ENCODE results near the gene DAPL1.

Gene DAPL1

GRCh38 chr2:158795195-158795924 lies at the start of gene DAPL1:
TSS of gene DAPL1 (plus strand) at chr2:158795317. CDS start at chr2:158795373, 56 bp downstream.
- no peak for DNase-seq (ENCODE audit: low spot score)

GRCh38 chr2:158745866-158746382 lies 49.2 kb upstream of the DAPL1 start:
- DNase-seq (ENCODE audit: low spot score) = no peak

GRCh38 chr2:158746488-158746887 lies 48.6 kb upstream of the DAPL1 start:
- DNase-seq (ENCODE audit: low spot score) = no peak

GRCh38 chr2:158747281-158747680 lies 47.8 kb upstream of the DAPL1 start:
- no peak for DNase-seq (ENCODE audit: low spot score)

GRCh38 chr2:158748926-158749590 lies 46.1 kb upstream of the DAPL1 start:
- no peak for DNase-seq (ENCODE audit: low spot score)

GRCh38 chr2:158750458-158751125 lies 44.5 kb upstream of the DAPL1 start:
- no peak for DNase-seq (ENCODE audit: low spot score)

GRCh38 chr2:158753641-158754611 lies 41.2 kb upstream of the DAPL1 start:
- peak; percentile 55 for DNase-seq (ENCODE audit: low spot score)

- no peak for DNase-seq (ENCODE audit: low spot score)
Measured at GRCh38 chr2:158755310-158756087, 39.6 kb upstream of the DAPL1 start.

GRCh38 chr2:158756331-158756730 lies 38.8 kb upstream of the DAPL1 start:
- DNase-seq (ENCODE audit: low spot score) = no peak

GRCh38 chr2:158756976-158757375 lies 38.1 kb upstream of the DAPL1 start:
- no peak for DNase-seq (ENCODE audit: low spot score)

- no peak for DNase-seq (ENCODE audit: low spot score)
Measured at GRCh38 chr2:158760887-158761286, 34.2 kb upstream of the DAPL1 start.

GRCh38 chr2:158761621-158762020 lies 33.5 kb upstream of the DAPL1 start:
- no peak for DNase-seq (ENCODE audit: low spot score)

GRCh38 chr2:158762336-158762735 lies 32.8 kb upstream of the DAPL1 start:
- DNase-seq (ENCODE audit: low spot score) = no peak

GRCh38 chr2:158766524-158766923 lies 28.6 kb upstream of the DAPL1 start:
- DNase-seq (ENCODE audit: low spot score) = no peak

- no peak for DNase-seq (ENCODE audit: low spot score)
Measured at GRCh38 chr2:158772306-158773078, 22.6 kb upstream of the DAPL1 start.

GRCh38 chr2:158773121-158773520 lies 22.0 kb upstream of the DAPL1 start:
- no peak for DNase-seq (ENCODE audit: low spot score)

- DNase-seq (ENCODE audit: low spot score) = no peak
Measured at GRCh38 chr2:158774681-158775080, 20.4 kb upstream of the DAPL1 start.

- no peak for DNase-seq (ENCODE audit: low spot score)
Measured at GRCh38 chr2:158775273-158776027, 19.7 kb upstream of the DAPL1 start.

- no peak for DNase-seq (ENCODE audit: low spot score)
Measured at GRCh38 chr2:158776231-158776630, 18.9 kb upstream of the DAPL1 start.

Data from hematopoietic multipotent progenitor cell treated with erythropoietin and hydrocortisone succinate and interleukin-3 and kit ligand, for 15 days (in vitro differentiated cells).